Measurements from ENCODE around the gene NAXD.

GRCh38 chr13:110648146-110648819 is 32.9 kb downstream of the NAXD start:
- no peak for TF ChIP-seq CTCF (conservative IDR thresholded peaks at IDR 0.05; ENCODE audit: low read depth in 2 of 2)
- TF ChIP-seq EZH2 (IDR thresholded peaks at IDR 0.05; ENCODE audit: low read depth, unreplicated experiment) = no peak
- TF ChIP-seq NANOG (IDR thresholded peaks at IDR 0.05; ENCODE audit: borderline replicate concordance) = no peak
- no peak for TF ChIP-seq POLR2AphosphoS5 (IDR thresholded peaks at IDR 0.05; ENCODE audit: low read depth)
- TF ChIP-seq EZH2phosphoT487 (IDR thresholded peaks at IDR 0.05; ENCODE audit: unreplicated experiment) = no peak
- TF ChIP-seq, protein P1, sequence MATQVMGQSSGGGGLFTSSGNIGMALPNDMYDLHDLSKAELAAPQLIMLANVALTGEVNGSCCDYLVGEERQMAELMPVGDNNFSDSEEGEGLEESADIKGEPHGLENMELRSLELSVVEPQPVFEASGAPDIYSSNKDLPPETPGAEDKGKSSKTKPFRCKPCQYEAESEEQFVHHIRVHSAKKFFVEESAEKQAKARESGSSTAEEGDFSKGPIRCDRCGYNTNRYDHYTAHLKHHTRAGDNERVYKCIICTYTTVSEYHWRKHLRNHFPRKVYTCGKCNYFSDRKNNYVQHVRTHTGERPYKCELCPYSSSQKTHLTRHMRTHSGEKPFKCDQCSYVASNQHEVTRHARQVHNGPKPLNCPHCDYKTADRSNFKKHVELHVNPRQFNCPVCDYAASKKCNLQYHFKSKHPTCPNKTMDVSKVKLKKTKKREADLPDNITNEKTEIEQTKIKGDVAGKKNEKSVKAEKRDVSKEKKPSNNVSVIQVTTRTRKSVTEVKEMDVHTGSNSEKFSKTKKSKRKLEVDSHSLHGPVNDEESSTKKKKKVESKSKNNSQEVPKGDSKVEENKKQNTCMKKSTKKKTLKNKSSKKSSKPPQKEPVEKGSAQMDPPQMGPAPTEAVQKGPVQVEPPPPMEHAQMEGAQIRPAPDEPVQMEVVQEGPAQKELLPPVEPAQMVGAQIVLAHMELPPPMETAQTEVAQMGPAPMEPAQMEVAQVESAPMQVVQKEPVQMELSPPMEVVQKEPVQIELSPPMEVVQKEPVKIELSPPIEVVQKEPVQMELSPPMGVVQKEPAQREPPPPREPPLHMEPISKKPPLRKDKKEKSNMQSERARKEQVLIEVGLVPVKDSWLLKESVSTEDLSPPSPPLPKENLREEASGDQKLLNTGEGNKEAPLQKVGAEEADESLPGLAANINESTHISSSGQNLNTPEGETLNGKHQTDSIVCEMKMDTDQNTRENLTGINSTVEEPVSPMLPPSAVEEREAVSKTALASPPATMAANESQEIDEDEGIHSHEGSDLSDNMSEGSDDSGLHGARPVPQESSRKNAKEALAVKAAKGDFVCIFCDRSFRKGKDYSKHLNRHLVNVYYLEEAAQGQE (IDR thresholded peaks at IDR 0.05; ENCODE audit: unreplicated experiment) = no peak
- no peak for TF ChIP-seq JUNB (IDR thresholded peaks at IDR 0.05; ENCODE audit: unreplicated experiment)
- no peak for TF ChIP-seq STAT1 (IDR thresholded peaks at IDR 0.05; ENCODE audit: unreplicated experiment)
- TF ChIP-seq CREB1 (CRISPR knock-in tag; IDR thresholded peaks at IDR 0.05; ENCODE audit: low read depth) = no peak
- no peak for TF ChIP-seq ZNF331 (CRISPR knock-in tag; IDR thresholded peaks at IDR 0.05; ENCODE audit: low read depth)
- no peak for TF ChIP-seq ZNF462 (CRISPR knock-in tag; IDR thresholded peaks at IDR 0.05)

All from GM23338 (cell line).